Omental fat pad (tissue), 4 donors: ENCODE results near the gene ZNF451. TPM values are rescaled to one million over a fixed set of nuclear protein-coding genes. Genes with fewer than 3 reads are reported as not detected.

Experiments used
- ATAC-seq: fragments of 150-250 bp; one replicate; pipeline ENCODE4 v1.9.1; 2016; ENCODE audit warnings: mild to moderate bottlenecking, moderate library complexity; ENCODE audit not compliant: low FRiP score
- DNase-seq: peaks from one replicate; pipeline ENCODE4 v3.0.0-alpha.2; 2019; ENCODE audit warnings: low spot score
- total RNA-seq, 4 donors: library from RNA; depleted of rRNA; stranded (reverse); fragments of >200 nt; gene quantifications; one replicate each; pipeline ENCODE4 v1.1.0, GENCODE V29; 2016
- TF ChIP-seq, protein P1 (sequence below), 3 donors: fragments of 450-650 bp; IDR thresholded peaks; one replicate each; pipeline ENCODE4 v1.5.1; 2016 to 2017; ENCODE audit warnings: antibody characterized with exemption in 3 of 3, mild to moderate bottlenecking in 3 of 3, moderate library complexity in 2 of 3

The ZNF451 gene
- total RNA-seq, 4 donors from 2014 or later = 41.4 to 66.8 (median 57.0) TPM

DNA sequence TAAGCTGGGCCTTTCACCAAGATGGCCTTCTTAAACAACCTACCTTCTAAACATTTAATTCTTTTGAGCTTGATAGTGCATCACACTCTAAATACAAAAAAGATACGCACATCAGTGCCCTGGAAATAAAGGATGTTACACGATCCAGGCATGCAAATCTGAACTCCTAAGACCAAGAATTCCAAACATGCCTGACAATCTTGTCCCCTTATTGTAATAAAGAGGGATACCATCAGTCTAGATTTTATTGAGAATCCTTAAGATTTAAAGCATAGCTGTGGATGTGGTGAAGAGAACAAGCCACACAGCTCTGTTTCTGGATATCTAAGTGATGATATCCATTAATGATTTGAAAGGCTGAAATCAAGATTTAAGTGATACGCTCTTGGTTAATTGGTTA lies 13.0 kb downstream of the ZNF451 start:
- no peak for DNase-seq
- ATAC-seq = no peak
- TF ChIP-seq, protein P1, sequence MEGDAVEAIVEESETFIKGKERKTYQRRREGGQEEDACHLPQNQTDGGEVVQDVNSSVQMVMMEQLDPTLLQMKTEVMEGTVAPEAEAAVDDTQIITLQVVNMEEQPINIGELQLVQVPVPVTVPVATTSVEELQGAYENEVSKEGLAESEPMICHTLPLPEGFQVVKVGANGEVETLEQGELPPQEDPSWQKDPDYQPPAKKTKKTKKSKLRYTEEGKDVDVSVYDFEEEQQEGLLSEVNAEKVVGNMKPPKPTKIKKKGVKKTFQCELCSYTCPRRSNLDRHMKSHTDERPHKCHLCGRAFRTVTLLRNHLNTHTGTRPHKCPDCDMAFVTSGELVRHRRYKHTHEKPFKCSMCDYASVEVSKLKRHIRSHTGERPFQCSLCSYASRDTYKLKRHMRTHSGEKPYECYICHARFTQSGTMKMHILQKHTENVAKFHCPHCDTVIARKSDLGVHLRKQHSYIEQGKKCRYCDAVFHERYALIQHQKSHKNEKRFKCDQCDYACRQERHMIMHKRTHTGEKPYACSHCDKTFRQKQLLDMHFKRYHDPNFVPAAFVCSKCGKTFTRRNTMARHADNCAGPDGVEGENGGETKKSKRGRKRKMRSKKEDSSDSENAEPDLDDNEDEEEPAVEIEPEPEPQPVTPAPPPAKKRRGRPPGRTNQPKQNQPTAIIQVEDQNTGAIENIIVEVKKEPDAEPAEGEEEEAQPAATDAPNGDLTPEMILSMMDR (IDR thresholded peaks at IDR 0.05) = no peak

DNA sequence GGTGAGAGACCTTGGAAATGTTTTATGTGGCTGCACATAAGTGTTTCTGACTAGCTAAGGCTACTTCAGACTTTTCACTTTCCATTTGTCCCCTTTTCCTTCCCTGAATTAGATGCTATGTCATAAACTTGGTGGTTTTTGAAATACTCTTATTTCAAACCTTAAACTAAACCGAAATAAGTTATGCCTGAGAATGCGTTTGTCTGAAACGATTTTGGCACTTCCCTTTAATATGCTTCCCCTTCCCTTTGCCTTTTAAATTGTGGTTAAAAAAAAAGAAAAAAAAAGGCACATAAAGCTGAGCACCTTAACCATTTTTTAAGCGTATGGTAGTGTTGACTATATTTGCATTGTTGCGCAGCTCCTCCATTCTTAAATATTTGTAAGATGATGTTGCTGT lies 14.3 kb downstream of the ZNF451 start:
- TF ChIP-seq, protein P1 (IDR thresholded peaks at IDR 0.05) = no peak

DNA sequence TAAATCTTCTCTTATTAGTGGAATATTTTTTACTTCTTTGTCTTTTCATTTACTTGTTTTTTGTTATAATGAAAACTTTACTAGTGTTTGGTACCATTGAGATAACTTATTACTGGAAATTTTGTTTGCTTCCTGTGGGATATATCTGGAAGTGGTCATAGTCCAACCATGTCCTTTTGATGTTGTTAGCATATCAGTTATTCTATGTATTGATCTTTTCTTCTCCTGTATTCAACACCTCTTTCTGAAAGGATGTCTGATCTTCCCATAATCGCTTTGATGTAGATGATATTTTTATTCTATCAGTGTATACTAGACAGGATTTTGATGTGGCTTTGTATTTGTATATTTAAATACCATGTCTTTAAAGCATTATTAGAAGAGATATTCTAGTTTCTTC lies 17.0 kb downstream of the ZNF451 start:
- ATAC-seq = no peak
- TF ChIP-seq, protein P1 (IDR thresholded peaks at IDR 0.05) = no peak
- DNase-seq = no peak

More for the DNA sequence above, 14.3 kb downstream of the ZNF451 start:
- ATAC-seq (no peak), DNase-seq (no peak)

DNA sequence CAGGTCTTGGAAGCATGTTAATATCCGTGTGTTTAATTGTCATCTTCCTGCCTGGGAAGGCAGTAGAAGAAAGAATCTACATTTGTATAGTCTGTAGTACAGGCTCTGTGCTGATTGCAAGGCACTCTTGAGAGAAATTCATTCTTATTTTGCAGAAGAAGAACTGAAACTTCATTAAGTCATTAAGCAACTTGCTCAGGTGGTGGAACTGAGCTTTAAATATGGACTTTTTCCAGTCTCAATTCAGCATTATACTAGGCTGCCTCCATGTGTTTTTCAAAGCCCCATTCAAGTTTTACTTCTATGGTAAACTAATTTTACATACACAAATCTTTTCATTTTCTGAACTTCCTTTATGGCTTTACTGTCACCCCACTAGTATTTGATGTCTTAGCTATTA lies 18.7 kb downstream of the ZNF451 start:
- ATAC-seq (no peak), DNase-seq (no peak)
- TF ChIP-seq, protein P1 (IDR thresholded peaks at IDR 0.05) = no peak

DNA sequence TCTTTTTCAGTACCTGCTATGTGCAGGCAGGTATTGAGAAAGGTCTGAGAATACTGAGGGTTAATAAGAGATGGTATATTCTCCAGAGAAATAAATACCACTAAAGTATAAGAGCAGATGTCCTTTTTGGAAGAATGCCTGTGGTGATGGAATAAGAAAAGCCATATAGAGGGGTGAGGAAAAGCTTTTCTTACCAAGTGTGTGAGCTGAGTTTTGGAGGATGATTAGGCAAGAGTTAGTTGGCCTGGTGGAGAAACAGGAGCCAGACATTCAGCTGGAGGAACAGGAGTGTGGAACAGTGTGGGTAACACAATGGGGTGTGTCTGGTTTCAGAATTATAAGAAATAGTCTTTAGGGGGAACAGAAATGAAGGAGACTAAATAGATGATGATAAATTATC lies 19.9 kb downstream of the ZNF451 start:
- no peak for DNase-seq
- no peak for ATAC-seq
- TF ChIP-seq, protein P1 (IDR thresholded peaks at IDR 0.05) = no peak

DNA sequence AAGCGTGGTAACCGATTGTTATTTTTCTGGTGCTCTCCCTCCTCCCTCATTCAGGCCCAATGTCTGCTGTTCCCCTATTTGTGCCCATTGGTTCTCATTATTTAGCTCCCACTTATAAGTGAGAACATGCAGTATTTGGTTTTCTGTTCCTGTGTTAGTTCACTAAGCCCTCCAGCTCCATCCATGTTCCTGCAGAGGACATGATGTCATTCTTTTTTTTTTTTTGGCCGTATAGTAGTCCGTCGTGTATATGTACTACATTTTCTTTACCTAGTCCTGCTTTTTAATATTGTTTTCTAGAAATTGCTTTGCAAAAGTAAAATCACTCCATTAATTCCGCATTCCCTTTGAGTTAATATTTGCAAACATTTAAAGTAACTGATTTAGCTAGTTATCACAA lies 23.1 kb downstream of the ZNF451 start:
- TF ChIP-seq, protein P1 (IDR thresholded peaks at IDR 0.05) = no peak
- ATAC-seq (no peak), DNase-seq (no peak)

DNA sequence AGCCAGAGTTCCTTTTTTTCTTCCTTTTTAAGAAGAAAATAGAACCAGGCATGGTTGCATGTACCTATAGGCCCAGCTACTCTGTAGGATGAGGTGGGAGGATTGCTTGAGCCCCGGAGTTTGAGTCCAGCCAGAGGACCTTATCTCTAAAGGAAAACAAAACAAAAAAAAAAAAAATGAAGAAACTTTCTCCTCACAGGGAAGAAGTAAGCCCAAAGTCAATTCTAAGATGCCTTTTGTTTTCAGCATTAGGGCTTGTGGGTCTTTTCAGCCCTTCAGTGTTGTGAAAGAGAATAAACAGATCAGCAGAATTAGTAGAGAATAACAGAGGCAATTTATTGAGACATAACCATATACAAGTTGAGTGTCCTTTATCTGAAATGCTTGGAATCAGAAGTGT lies 26.8 kb downstream of the ZNF451 start:
- DNase-seq (no peak), ATAC-seq (no peak)
- TF ChIP-seq, protein P1 (IDR thresholded peaks at IDR 0.05) = no peak
